ENCODE measurements around the gene YTHDC2.

GRCh38 chr5:113552620-113553019 lies 39.1 kb downstream of the YTHDC2 start:
- no peak for TF ChIP-seq POLR2A (IDR thresholded peaks at IDR 0.05)
- TF ChIP-seq CTCF (IDR thresholded peaks at IDR 0.05), result no peak
